IMR-90 (cell line): Measurements from ENCODE around the gene PCDHGA10. TPM values are rescaled to one million over a fixed set of nuclear protein-coding genes. Genes with fewer than 3 reads are reported as not detected.

Source experiments
- ATAC-seq: fragments of 200-7000 bp; cut with Tn5 transposase; 2 replicates; pipeline ENCODE4 v1.9.1; 2020; ENCODE audit warnings: low read depth, mild to moderate bottlenecking, moderate library complexity
- BruUV-seq: library from RNA; stranded (reverse); fragments of 400-500 nt; replicated peaks from 2 replicates; lab custom pipeline; 2021; lab: Mats Ljungman, UMichigan
- CTCF ChIA-PET: fragments of 300-600 bp; formaldehyde crosslinking; extraction: SDS; loops from one replicate; lab custom pipeline; 2021; ENCODE audit warnings: antibody characterized with exemption; lab: Yijun Ruan, JAX
- POLR2A ChIA-PET: fragments of 300-600 bp; sonication (Branson Sonifier 250); formaldehyde crosslinking; loops from one replicate; lab custom pipeline; 2022; ENCODE audit warnings: antibody characterized with exemption; ENCODE audit not compliant: unreplicated experiment; lab: Charles Lee
- DNase-seq: peaks from one replicate; pipeline ENCODE4 v3.0.0; 2013
- H2AFZ ChIP-seq: replicated peaks from 2 replicates; pipeline ENCODE3; 2013; ENCODE audit warnings: low read length, mild to moderate bottlenecking; ENCODE audit not compliant: poor library complexity
- H2AK5ac ChIP-seq: 2 replicates; pipeline ENCODE4 v1.6.1; 2013; ENCODE audit warnings: low read depth, low read length, inconsistent platforms
- H2AK9ac ChIP-seq: replicated peaks from 2 replicates; pipeline ENCODE3; 2013; ENCODE audit warnings: mild to moderate bottlenecking, low read depth, low read length, moderate library complexity; ENCODE audit not compliant: poor library complexity
- H2BK120ac ChIP-seq: 2 replicates; pipeline ENCODE4 v1.6.1; 2013; ENCODE audit warnings: low read depth, low read length, inconsistent platforms
- H2BK15ac ChIP-seq: 3 replicates; pipeline ENCODE4 v1.6.1; 2013; ENCODE audit warnings: low read depth, low read length, inconsistent platforms
- H2BK20ac ChIP-seq: 2 replicates; pipeline ENCODE4 v1.6.1; 2013; ENCODE audit warnings: low read depth, mild to moderate bottlenecking, inconsistent platforms, low read length, moderate library complexity
- H2BK5ac ChIP-seq: 2 replicates; pipeline ENCODE4 v1.6.1; 2013; ENCODE audit warnings: mild to moderate bottlenecking, low read depth, low read length, inconsistent platforms; ENCODE audit not compliant: poor library complexity, severe bottlenecking
- H3K14ac ChIP-seq: replicated peaks from 2 replicates; pipeline ENCODE4 v1.6.1; 2013; ENCODE audit warnings: low read depth, low read length, inconsistent platforms
- H3K18ac ChIP-seq: 2 replicates; pipeline ENCODE4 v1.6.1; 2013; ENCODE audit warnings: low read depth, low read length, control low read depth
- H3K23ac ChIP-seq: 2 replicates; pipeline ENCODE4 v1.6.1; 2013; ENCODE audit warnings: low read depth, low read length, inconsistent platforms
- H3K27ac ChIP-seq: 2 replicates; pipeline ENCODE4 v1.5.1; 2013; ENCODE audit warnings: mild to moderate bottlenecking, control low read depth, low read length; ENCODE audit not compliant: insufficient read depth
- H3K27me3 ChIP-seq: 2 replicates; pipeline ENCODE4 v1.6.1; 2013; ENCODE audit warnings: low read length; ENCODE audit not compliant: control insufficient read depth, insufficient read depth
- H3K36me3 ChIP-seq: 2 replicates; pipeline ENCODE4 v1.6.1; 2013; ENCODE audit warnings: low read length, mixed read lengths; ENCODE audit not compliant: control insufficient read depth, insufficient read depth
- H3K4ac ChIP-seq: 2 replicates; pipeline ENCODE4 v1.6.1; 2013; ENCODE audit warnings: low read depth, low read length, inconsistent platforms
- H3K4me1 ChIP-seq: 2 replicates; pipeline ENCODE4 v1.6.1; 2013; ENCODE audit warnings: low read length, mixed read lengths; ENCODE audit not compliant: control insufficient read depth, insufficient read depth
- H3K4me2 ChIP-seq: 2 replicates; pipeline ENCODE4 v1.6.1; 2013; ENCODE audit warnings: low read depth, mild to moderate bottlenecking, control low read depth, low read length, moderate library complexity
- H3K4me3 ChIP-seq: 2 replicates; pipeline ENCODE4 v1.5.1; 2013; ENCODE audit warnings: low read depth, mild to moderate bottlenecking, control low read depth, low read length, moderate library complexity; ENCODE audit not compliant: insufficient read depth
- H3K56ac ChIP-seq: 2 replicates; pipeline ENCODE4 v1.6.1; 2013; ENCODE audit warnings: low read length, inconsistent platforms; ENCODE audit not compliant: insufficient read depth; ENCODE audit errors: extremely low read depth
- H3K79me1 ChIP-seq, 2 experiments: 2 replicates each; pipeline ENCODE4 v1.6.1; 2013; ENCODE audit warnings: low read length in 2 of 2, inconsistent platforms in 1 of 2, low read depth in 1 of 2
- H3K9ac ChIP-seq: 2 replicates; pipeline ENCODE4 v1.6.1; 2013; ENCODE audit warnings: low read depth, low read length, control low read depth
- H3K9me1 ChIP-seq: 2 replicates; pipeline ENCODE4 v1.6.1; 2013; ENCODE audit warnings: low read length, inconsistent platforms; ENCODE audit not compliant: insufficient read depth
- H3K9me3 ChIP-seq: 2 replicates; pipeline ENCODE4 v1.6.1; 2013; ENCODE audit warnings: low read length; ENCODE audit not compliant: control insufficient read depth, insufficient read depth
- H4K20me1 ChIP-seq: 2 replicates; pipeline ENCODE4 v1.6.1; 2013; ENCODE audit warnings: low read length, inconsistent platforms; ENCODE audit not compliant: insufficient read depth
- H4K5ac ChIP-seq: 2 replicates; pipeline ENCODE4 v1.6.1; 2013; ENCODE audit warnings: mild to moderate bottlenecking, low read depth, low read length, control low read depth
- H4K8ac ChIP-seq, 2 experiments: 2 replicates each; pipeline ENCODE4 v1.6.1; 2013; ENCODE audit warnings: low read depth in 2 of 2, low read length in 2 of 2, control low read depth in 1 of 2, inconsistent platforms in 1 of 2
- H4K91ac ChIP-seq: 2 replicates; pipeline ENCODE4 v1.6.1; 2013; ENCODE audit warnings: low read depth, low read length, inconsistent platforms; ENCODE audit not compliant: insufficient read depth
- BHLHE40 ChIP-seq: fragments of 150-350 bp; IDR thresholded peaks from 2 replicates; pipeline ENCODE4 v1.6.1; 2016; ENCODE audit warnings: mild to moderate bottlenecking, low read depth, low read length
- FOS ChIP-seq: fragments of 150-350 bp; IDR thresholded peaks from 2 replicates; pipeline ENCODE4 v1.6.1; 2016; ENCODE audit warnings: low read depth, low read length
- MAFK ChIP-seq: IDR thresholded peaks from 2 replicates; pipeline ENCODE4 v1.6.1; 2012; ENCODE audit warnings: low read depth, low read length, improper control_type of control experiment
- MAZ ChIP-seq: IDR thresholded peaks from 2 replicates; pipeline ENCODE4 v1.6.1; 2012; ENCODE audit warnings: low read depth, mild to moderate bottlenecking, low read length, improper control_type of control experiment, moderate library complexity, borderline replicate concordance
- MXI1 ChIP-seq: IDR thresholded peaks from 2 replicates; pipeline ENCODE4 v1.6.1; 2012; ENCODE audit warnings: low read depth, mild to moderate bottlenecking, low read length, moderate library complexity, borderline replicate concordance
- POLR2A ChIP-seq: IDR thresholded peaks from 2 replicates; pipeline ENCODE4 v1.6.1; 2012; ENCODE audit warnings: mild to moderate bottlenecking, low read depth, low read length
- RFX5 ChIP-seq: IDR thresholded peaks from 2 replicates; pipeline ENCODE4 v1.8.0; 2012; ENCODE audit warnings: low read depth, mild to moderate bottlenecking, low read length, moderate library complexity
- WGBS, 2 experiments: methylation state at CpG; one replicate each; pipeline versions ENCODE4 v1.1.5 to v1.1.7; 2013; ENCODE audit warnings: missing lambda C conversion rate in 2 of 2; ENCODE audit not compliant: insufficient read length in 1 of 2; ENCODE audit errors: extremely low coverage in 2 of 2; 5-methylcytosine and 5-hydroxymethylcytosine counted together
- dilution Hi-C: fragments of 300-500 bp; cut with HindIII; formaldehyde crosslinking; loops from one replicate; pipeline ENCODE4 v1.14.3; 2018; ENCODE audit warnings: low sequenced_read_pairs; ENCODE audit not compliant: unreplicated experiment
- in situ Hi-C: fragments of 300-500 bp; cut with MboI; formaldehyde crosslinking; loops from 3 replicates; pipeline ENCODE4 v1.14.3; 2019; ENCODE audit warnings: low sequenced_read_pairs, inconsistent platforms, mixed read lengths
- intact Hi-C: fragments of 100-400 bp; cut with micrococcal nuclease; formaldehyde crosslinking; loops from 2 replicates; pipeline ENCODE4 v1.10.0; 2022
- polyA plus RNA-seq, 3 experiments: library from polyadenylated mRNA; depleted of rRNA; stranded (reverse); fragments of >200 nt; gene quantifications; 2 replicates each; pipeline ENCODE4 v1.2.3, GENCODE V29; 2012; ENCODE audit warnings: low replicate concordance in 1 of 3
- total RNA-seq: library from RNA; depleted of rRNA; stranded (reverse); fragments of >200 nt; gene quantifications from 2 replicates; pipeline ENCODE4 v1.2.3, GENCODE V29; 2012
- TF ChIP-seq, protein P1 (sequence below): fragments of 150-350 bp; IDR thresholded peaks from 2 replicates; pipeline ENCODE4 v1.6.1; 2016; ENCODE audit warnings: low read depth, mild to moderate bottlenecking, low read length, moderate library complexity, borderline replicate concordance
- TF ChIP-seq, protein P2 (sequence below): fragments of 150-350 bp; IDR thresholded peaks from 2 replicates; pipeline ENCODE4 v1.6.1; 2017; ENCODE audit warnings: mild to moderate bottlenecking, antibody characterized with exemption, low read length, low read depth

PCDHGA10 gene
- total and polyA plus RNA-seq, 2 of the 4 experiments (the other 2 are of a cell fraction) = 3.4 to 6.6 TPM

- ChIA-PET CTCF (interaction anchor here (1.0 to 2.8 kb wide), 3 partner anchors 65 to 152 kb away, joined by 3 to 19 read pairs (median 3); no protein-coding TSS in a partner anchor), POLR2A (no interaction called here)
- no peak overlapping the region; the same call in 1 of the 2 replicates for H3K4me2 ChIP-seq
- no peak overlapping the region for H3K18ac ChIP-seq
- no peak overlapping the region for H4K5ac ChIP-seq
- no peak overlapping the region for H2AK9ac ChIP-seq
- in situ Hi-C loops = no loop called here
- intact Hi-C loops = loop anchor here (5.0 kb wide), 1 partner anchor 84 kb away; no protein-coding TSS in a partner anchor
- H4K91ac ChIP-seq = no peak overlapping the region
- no peak overlapping the region for H2BK120ac ChIP-seq
- H4K8ac ChIP-seq = no peak overlapping the region
- WGBS, 2 experiments = no CpG with 5 or more reads among the region's 3 CpGs
- H2BK20ac ChIP-seq = no peak overlapping the region
- ATAC-seq (no peak), DNase-seq (no peak)
- no peak overlapping the region for H3K23ac ChIP-seq
- peaks cover 52% of the 10 kb centered on the region for H3K9me3 ChIP-seq
- H3K4ac ChIP-seq = no peak overlapping the region
- no peak for TF ChIP-seq BHLHE40
- TF ChIP-seq MXI1 = no peak
- TF ChIP-seq POLR2A = no peak
- TF ChIP-seq, protein P1, sequence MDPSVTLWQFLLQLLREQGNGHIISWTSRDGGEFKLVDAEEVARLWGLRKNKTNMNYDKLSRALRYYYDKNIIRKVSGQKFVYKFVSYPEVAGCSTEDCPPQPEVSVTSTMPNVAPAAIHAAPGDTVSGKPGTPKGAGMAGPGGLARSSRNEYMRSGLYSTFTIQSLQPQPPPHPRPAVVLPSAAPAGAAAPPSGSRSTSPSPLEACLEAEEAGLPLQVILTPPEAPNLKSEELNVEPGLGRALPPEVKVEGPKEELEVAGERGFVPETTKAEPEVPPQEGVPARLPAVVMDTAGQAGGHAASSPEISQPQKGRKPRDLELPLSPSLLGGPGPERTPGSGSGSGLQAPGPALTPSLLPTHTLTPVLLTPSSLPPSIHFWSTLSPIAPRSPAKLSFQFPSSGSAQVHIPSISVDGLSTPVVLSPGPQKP = no peak
- no peak for TF ChIP-seq MAZ
- no peak for TF ChIP-seq FOS
- no peak for TF ChIP-seq RFX5
- TF ChIP-seq MAFK = no peak
- TF ChIP-seq, protein P2, sequence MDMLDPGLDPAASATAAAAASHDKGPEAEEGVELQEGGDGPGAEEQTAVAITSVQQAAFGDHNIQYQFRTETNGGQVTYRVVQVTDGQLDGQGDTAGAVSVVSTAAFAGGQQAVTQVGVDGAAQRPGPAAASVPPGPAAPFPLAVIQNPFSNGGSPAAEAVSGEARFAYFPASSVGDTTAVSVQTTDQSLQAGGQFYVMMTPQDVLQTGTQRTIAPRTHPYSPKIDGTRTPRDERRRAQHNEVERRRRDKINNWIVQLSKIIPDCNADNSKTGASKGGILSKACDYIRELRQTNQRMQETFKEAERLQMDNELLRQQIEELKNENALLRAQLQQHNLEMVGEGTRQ = no peak
- peaks cover 7 to 8% of the 10 kb centered on the region in 2 experiments; a peak in 2 of 4 replicates for H3K79me1 ChIP-seq
- no peaks in the 10 kb centered on the region for H3K27me3 ChIP-seq
- H3K9me1 ChIP-seq = no peaks in the 10 kb centered on the region
- no peak overlapping the region for H3K4me3 ChIP-seq
- H3K56ac ChIP-seq = no peak overlapping the region; the same call in 1 of the 2 replicates
- no peak overlapping the region for H2AFZ ChIP-seq
- H2AK5ac ChIP-seq = no peak overlapping the region
- H3K27ac ChIP-seq = no peak overlapping the region
- dilution Hi-C loops = no loop called here
- no TSS peak for BruUV-seq
- H3K14ac ChIP-seq = no peak overlapping the region
- H4K20me1 ChIP-seq = no peaks in the 10 kb centered on the region
- H3K36me3 ChIP-seq = peaks cover 13% of the 10 kb centered on the region; the same call in 1 of the 2 replicates
- H3K9ac ChIP-seq = no peak overlapping the region
- H2BK15ac ChIP-seq = no peak overlapping the region
- H3K4me1 ChIP-seq = no peaks in the 10 kb centered on the region
- no peak overlapping the region for H2BK5ac ChIP-seq
Observed at GRCh38 chr5:141411575-141411974, 1.2 kb upstream of the PCDHGA10 start.
